Central memory CD8-positive, alpha-beta T cell (primary cell): ENCODE data around the gene BTBD16.

Experiments used
- ATAC-seq: fragments of 150-1000 bp; cut with Tn5 transposase; replicated peaks from 2 replicates; pipeline ENCODE4 v1.10.0; 2022; ENCODE audit warnings: mild to moderate bottlenecking, moderate FRiP score, moderate number of reproducible peaks; ENCODE audit not compliant: poor library complexity, severe bottlenecking; ENCODE audit errors: extremely low read depth
- DNase-seq, 2 donors: peaks; one replicate each; pipeline ENCODE4 v3.0.0; 2021; ENCODE audit warnings: low spot score in 2 of 2
- H3K27ac Mint-ChIP-seq: one replicate; pipeline ENCODE4 v1.8.0; 2022; ENCODE audit warnings: low read depth, mild to moderate bottlenecking, moderate library complexity, mixed read lengths
- H3K27me3 Mint-ChIP-seq: one replicate; pipeline ENCODE4 v1.8.0; 2022; ENCODE audit warnings: mixed read lengths
- H3K36me3 Mint-ChIP-seq: one replicate; pipeline ENCODE4 v1.8.0; 2022; ENCODE audit warnings: mild to moderate bottlenecking, moderate library complexity, mixed read lengths; ENCODE audit not compliant: insufficient read depth
- H3K4me1 Mint-ChIP-seq: one replicate; pipeline ENCODE4 v1.8.0; 2022; ENCODE audit warnings: mixed read lengths
- H3K4me3 Mint-ChIP-seq: one replicate; pipeline ENCODE4 v1.8.0; 2022; ENCODE audit warnings: mild to moderate bottlenecking, moderate library complexity, mixed read lengths
- H3K9me3 Mint-ChIP-seq: one replicate; pipeline ENCODE4 v1.8.0; 2022; ENCODE audit warnings: mixed read lengths

The BTBD16 gene

DNA sequence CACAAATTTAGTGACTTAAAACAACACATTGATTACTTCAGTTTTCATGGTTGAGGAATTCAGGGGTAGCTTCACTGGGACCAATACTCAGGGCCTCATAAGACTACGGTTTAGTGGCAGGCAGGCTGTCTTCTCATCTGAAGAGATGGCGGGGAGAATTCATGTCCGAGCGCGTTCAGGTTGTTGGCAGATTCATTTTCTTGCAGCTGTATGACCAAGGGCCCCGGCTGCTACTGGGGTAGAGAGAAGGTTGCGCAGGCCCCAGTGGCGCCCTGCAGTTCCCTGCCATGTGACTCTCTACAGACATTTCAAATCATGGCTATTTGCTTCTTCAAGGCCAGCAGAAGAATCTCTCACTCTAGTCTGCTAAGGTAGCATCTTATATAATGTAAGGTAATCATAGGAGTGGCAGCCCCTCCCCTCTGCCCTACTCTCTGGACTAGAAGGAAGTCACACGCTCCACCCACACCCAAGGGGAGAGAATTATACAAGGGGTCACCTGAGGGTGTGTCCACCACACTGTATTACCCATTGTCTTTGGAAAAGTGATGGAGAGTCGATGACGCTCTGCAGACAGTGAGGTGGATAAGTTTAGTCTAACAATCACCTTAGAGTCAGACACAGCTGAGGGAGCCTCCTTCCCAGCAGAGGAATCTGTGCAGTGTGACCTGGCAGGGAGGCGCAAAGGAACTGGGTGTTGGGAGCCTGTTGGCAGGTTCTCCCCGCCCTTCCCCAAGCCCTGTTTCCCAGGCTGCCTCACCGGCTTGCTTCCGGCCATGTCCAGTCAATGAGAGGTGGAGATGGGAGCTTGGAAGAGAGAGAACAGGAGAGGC is 67.7 kb downstream of the BTBD16 start:
- peaks cover 5% of the 10 kb centered on the region for H3K4me1 Mint-ChIP-seq
- no peak overlapping the region for H3K27ac Mint-ChIP-seq
- H3K4me3 Mint-ChIP-seq, result no peak overlapping the region
- H3K36me3 Mint-ChIP-seq, result no peaks in the 10 kb centered on the region
- no peaks in the 10 kb centered on the region for H3K9me3 Mint-ChIP-seq
- ATAC-seq (no peak), DNase-seq (no peak)
- peaks cover 37% of the 10 kb centered on the region for H3K27me3 Mint-ChIP-seq

DNA sequence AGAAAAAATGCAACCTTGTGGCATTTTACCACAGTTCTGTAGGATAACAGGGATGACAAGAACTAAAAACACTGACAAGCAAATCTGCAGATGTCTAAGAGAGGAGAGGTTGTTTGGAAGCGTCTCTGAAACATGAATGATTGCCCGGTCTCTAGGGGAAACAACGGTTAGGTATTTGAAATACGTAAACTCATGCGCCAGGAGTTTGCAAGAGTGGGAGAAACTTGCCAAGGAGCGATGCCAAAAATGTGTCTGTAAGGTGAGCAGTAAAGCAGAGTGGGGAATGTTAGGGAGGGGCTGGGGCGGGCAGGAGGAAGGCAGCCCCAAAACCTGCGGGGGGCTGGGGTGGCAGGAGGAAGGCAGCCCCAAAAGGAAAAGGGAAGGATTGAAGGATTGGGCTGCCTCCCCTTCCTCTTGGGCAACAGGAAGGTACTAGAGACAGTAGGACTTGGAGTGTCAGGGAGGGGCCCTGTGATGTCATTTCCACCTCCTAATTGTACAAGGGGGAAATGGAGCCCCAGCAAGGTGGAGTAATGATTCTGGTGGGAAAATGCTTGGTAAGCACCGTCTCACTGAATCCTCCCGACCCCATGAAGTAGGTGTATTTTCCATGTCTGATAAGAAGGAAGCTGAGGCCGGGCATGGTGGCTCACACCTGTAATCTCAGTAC is 70.2 kb downstream of the BTBD16 start:
- H3K9me3 Mint-ChIP-seq, result no peaks in the 10 kb centered on the region
- H3K27ac Mint-ChIP-seq, result no peak overlapping the region
- no peak for ATAC-seq
- H3K4me3 Mint-ChIP-seq, result no peak overlapping the region
- no peak for DNase-seq
- H3K36me3 Mint-ChIP-seq, result no peaks in the 10 kb centered on the region
- peaks cover 5% of the 10 kb centered on the region for H3K4me1 Mint-ChIP-seq
- H3K27me3 Mint-ChIP-seq, result peaks cover 27% of the 10 kb centered on the region

DNA sequence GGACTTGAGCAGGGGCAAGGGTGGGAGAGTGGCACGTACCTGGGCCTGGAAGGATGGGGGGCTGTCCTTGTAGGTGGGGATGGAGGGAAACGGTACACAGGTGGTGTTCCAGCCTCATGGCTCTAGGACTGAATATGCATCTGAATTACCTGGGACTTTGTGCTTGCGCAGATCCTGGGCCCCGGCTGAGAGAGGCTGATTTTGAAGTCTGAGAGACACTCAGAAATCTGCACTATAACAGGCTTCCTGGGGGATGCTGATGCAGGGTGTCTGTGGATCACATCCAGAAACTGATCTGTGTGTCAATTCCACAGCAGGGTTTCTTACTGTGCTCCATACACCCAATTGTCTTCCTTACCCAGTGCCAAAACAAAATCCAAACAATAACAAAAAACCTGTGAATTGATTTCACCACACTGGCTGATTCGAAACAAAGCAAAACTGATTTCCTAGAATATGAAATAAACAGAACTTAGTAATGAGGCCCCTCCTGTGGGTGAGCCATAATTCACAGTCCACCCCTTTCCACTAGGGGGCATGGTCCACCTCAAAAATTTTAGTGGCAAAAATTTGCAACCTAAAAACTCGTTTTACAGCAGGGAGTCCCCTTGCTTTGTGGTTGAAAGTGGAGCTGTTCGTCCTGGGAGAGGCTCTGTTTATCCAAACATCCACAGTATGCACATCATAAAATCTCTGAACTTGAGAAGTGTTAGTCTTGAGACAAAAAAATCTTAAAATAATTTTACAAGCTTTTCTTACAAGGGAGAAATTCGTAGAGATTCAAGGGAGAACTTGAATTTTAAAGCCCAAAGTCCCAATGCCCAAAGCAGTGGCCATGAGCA is 71.4 kb downstream of the BTBD16 start:
- ATAC-seq (peak; percentile 43), DNase-seq (peak; percentile 24 to 53)
- H3K4me3 Mint-ChIP-seq, result no peak overlapping the region
- H3K9me3 Mint-ChIP-seq, result no peaks in the 10 kb centered on the region
- H3K27ac Mint-ChIP-seq, result no peak overlapping the region
- no peaks in the 10 kb centered on the region for H3K36me3 Mint-ChIP-seq
- H3K27me3 Mint-ChIP-seq, result peaks cover 15% of the 10 kb centered on the region
- peaks cover 5% of the 10 kb centered on the region for H3K4me1 Mint-ChIP-seq

DNA sequence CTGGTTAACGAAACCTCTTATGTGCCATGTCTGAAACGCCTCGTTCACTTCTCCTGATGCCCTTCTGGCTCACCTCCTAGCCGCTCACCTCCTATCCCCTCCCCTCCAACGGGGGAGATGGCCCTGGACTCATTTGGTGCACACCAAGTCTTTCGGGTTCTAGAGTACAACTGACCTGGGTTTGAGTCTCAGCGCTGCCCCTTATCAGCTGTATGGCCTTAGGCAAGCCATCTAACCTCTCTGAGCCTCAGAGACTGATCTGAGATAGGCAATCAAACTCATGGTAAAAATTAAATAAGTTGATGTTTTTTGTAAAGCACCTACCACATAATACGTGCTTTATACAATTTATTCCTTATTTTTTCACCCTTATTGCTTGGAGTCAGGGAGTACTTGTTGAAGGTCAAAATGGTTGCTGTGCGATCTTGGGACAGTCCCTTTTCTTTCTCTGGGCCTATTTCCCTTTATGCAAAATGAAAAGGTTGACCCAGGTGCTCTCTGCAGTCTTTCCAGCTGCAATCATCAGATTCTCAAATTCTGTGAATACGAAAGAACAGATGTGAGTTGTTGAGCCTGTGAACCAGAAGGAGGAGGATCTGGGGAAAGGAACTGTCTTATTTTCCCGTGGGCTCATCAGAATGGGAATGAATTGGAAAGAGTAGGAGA is 72.2 kb downstream of the BTBD16 start:
- ATAC-seq (no peak), DNase-seq (no peak)
- Mint-ChIP-seq H3K4me1 (peaks cover 5% of the 10 kb centered on the region), H3K36me3 (no peaks in the 10 kb centered on the region), H3K27ac (no peak overlapping the region), H3K9me3 (no peaks in the 10 kb centered on the region), H3K27me3 (peaks cover 15% of the 10 kb centered on the region), H3K4me3 (no peak overlapping the region)

DNA sequence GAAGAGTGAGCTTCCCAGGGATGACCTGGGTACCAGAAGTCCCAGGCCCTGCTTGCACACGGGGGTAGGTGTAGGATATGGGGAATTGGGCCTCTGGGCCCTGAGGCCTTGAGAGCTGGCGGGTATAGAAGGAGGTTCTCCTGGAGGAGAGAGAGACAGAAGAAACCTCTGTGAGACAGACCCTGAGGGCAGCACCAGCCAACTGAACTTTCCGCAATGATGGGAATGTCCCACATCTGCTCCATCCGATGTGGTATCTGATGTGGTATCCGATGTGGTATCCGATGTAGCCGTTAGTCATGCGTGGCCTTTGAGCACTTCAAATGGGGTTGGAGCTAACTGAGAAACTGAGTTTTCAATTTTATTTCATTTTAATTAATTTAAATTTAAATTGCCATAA is 72.8 kb downstream of the BTBD16 start:
- Mint-ChIP-seq H3K9me3 (no peaks in the 10 kb centered on the region), H3K36me3 (no peaks in the 10 kb centered on the region), H3K4me1 (peaks cover 5% of the 10 kb centered on the region), H3K4me3 (no peak overlapping the region), H3K27ac (no peak overlapping the region), H3K27me3 (peaks cover 15% of the 10 kb centered on the region)
- ATAC-seq, result no peak
- no peak for DNase-seq

DNA sequence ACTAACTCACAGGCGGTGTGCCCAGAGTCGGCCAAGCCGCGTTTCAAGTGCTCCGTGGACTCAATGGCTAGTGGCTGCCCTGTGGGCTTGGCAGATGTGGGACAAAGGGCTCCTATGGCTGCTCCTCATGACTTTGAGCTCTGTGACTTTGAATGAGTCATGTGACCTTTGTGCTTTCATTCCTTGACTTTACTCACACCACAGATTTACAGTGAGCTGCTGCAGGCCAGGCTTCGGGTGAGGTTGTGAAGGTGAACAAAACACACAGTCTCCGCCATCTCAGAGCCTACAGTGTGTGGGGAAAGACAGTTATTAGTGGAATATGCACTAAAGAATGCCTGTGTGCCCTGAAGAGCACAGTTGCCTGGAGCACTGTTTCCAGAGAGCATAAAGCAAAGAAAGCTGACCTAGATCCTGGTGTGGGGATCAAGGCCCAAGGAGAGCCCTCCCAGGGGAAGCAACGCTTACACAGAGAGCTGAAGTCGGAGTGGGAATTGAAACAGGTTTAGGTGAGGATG is 73.7 kb downstream of the BTBD16 start:
- Mint-ChIP-seq H3K27me3 (peaks cover 7% of the 10 kb centered on the region), H3K36me3 (no peaks in the 10 kb centered on the region), H3K4me1 (peaks cover 5% of the 10 kb centered on the region), H3K9me3 (no peaks in the 10 kb centered on the region), H3K4me3 (no peak overlapping the region), H3K27ac (no peak overlapping the region)
- no peak for DNase-seq
- no peak for ATAC-seq

DNA sequence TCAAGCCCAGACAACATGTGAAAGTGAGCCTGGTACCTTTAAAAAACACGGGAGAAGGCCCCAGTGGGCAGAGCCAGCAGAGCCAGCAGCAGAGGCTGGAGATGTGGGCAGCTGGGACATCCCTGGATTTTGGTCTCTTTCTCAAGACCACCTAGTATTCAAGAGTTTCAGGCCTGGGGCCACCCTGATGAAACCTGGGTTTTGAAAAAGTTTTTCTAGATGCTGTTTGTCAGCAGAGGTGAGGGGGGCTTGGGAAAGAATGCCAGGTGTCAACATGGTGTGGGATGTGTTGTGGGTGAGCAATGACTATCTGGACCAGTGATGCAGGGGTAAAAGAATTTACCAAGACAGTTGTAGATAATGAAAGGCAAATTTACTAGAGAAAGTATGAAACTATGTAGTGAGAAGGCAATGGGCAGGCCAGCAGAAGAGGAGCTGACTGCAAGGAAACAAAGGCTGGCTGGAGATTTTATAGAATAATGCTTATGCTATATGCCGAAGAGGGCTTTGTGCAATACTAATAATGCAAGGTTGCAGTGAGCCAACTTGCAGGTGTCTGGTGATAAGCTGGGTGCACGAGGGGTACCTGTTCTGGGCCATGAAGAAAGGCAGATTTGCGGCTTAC is 75.3 kb downstream of the BTBD16 start:
- Mint-ChIP-seq H3K9me3 (no peaks in the 10 kb centered on the region), H3K27me3 (peaks cover 8% of the 10 kb centered on the region), H3K27ac (no peak overlapping the region), H3K36me3 (no peaks in the 10 kb centered on the region), H3K4me1 (peaks cover 5% of the 10 kb centered on the region), H3K4me3 (no peak overlapping the region)
- no peak for DNase-seq
- ATAC-seq, result no peak

DNA sequence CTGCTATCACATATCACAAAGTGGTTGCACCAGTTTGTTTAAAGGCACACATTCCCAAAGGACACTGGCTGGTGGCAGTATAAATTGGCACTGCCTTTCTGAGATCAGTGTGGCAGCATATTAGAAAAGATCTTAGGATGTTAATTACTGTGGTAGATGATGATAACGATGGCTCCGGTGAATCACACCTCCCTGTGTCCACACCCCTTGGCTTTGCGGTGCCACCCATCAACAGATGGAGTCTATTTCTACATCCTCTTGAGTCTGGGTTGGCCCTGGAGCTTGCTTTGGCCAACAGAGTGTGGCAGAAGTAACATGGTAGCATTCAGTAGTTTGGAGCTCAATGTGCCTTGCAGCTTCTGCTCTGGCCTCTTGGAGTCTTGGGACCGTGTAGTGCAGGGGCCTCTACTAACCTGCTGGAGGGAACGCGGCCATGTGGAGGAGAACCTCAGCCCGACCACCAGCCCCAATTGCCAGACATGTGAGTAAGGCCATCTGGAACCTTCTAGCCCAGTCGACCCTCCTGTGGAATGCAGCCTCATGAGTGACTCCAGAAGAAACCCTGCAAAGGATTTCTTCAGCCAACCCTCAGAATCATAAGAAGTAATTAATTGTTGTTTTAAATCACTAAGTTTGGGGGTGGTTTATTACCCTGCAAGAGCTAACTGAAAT is 76.2 kb downstream of the BTBD16 start:
- H3K4me3 Mint-ChIP-seq, result no peak overlapping the region
- DNase-seq, result no peak
- no peaks in the 10 kb centered on the region for H3K9me3 Mint-ChIP-seq
- ATAC-seq, result no peak
- no peak overlapping the region for H3K27ac Mint-ChIP-seq
- H3K4me1 Mint-ChIP-seq, result peaks cover 5% of the 10 kb centered on the region
- H3K27me3 Mint-ChIP-seq, result peaks cover 17% of the 10 kb centered on the region
- H3K36me3 Mint-ChIP-seq, result no peaks in the 10 kb centered on the region

DNA sequence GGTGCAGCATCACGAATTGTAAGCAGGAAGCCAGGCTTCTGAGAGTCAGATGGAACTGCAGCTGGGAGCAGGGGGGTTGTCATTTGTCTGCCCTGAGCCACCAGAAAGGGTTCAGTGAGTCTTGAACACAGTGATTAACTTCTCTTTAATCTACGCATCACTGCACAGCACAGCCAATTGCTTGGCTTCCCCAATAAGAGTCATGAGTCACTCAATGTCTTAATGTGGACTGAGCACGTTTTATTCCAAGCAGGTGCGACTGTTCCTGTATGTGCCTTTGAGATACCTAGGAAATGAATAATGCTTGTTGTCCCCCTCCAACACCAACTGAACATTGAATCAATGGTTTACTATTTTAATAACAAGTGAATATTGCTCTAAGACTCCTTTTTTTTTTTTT is 77.4 kb downstream of the BTBD16 start:
- Mint-ChIP-seq H3K4me3 (no peak overlapping the region), H3K4me1 (no peaks in the 10 kb centered on the region), H3K27me3 (peaks cover 19% of the 10 kb centered on the region), H3K36me3 (no peaks in the 10 kb centered on the region), H3K9me3 (no peaks in the 10 kb centered on the region), H3K27ac (no peak overlapping the region)
- ATAC-seq, result no peak
- DNase-seq, result no peak

DNA sequence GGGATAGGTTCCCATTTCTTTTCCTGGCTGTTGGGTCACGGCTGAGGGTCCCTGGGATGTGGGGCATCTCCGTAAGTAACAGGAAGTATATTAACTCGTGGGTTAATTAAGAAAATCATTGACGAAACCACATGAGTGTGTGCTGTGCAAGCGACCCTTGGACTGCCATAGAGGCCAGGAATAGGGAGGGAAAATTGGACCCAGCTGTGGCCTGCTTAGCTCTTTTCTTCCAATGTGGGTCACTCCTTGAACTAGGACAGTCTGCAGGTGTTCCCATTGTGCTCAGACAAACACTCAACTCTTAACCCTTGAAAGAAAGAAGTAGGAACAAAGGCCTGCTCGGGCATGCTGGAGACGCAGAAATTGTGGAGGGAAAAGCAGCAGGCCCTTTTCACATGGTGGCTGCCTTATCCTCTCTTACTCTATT is 77.9 kb downstream of the BTBD16 start:
- no peaks in the 10 kb centered on the region for H3K36me3 Mint-ChIP-seq
- H3K4me1 Mint-ChIP-seq, result no peaks in the 10 kb centered on the region
- DNase-seq (no peak), ATAC-seq (no peak)
- no peak overlapping the region for H3K27ac Mint-ChIP-seq
- peaks cover 19% of the 10 kb centered on the region for H3K27me3 Mint-ChIP-seq
- H3K9me3 Mint-ChIP-seq, result no peaks in the 10 kb centered on the region
- no peak overlapping the region for H3K4me3 Mint-ChIP-seq

DNA sequence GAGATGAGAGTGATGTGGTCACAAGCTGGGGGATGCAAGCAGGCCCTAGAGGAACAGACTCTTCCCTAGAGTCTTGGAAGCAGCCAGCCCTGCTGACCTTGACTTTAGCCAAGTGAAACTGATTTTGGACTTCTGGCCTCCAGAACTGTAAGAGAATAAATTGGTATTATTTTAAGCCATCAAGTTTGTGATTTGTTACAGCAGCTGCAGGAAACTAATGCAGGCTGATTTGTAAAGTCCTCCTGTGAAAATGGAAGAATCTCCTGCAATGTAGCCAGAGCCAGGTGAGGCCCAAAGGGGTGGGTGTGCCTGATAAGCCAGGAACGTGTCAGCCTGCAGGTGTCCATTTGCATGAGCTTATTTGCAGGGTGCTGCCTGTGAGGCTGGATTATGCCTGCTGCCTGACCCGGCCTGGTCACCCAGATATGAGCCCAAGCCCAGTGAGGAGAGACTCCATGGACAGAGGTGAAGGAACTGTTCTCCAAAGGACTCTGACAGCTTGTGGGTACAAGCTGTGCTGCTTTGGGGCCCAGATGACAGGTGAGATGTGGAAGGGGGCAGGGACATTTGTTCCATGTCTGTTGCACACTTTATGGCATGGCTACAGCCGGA is 78.8 kb downstream of the BTBD16 start:
- Mint-ChIP-seq H3K9me3 (no peaks in the 10 kb centered on the region), H3K27me3 (peaks cover 19% of the 10 kb centered on the region), H3K27ac (no peak overlapping the region), H3K4me3 (no peak overlapping the region), H3K36me3 (no peaks in the 10 kb centered on the region), H3K4me1 (no peaks in the 10 kb centered on the region)
- ATAC-seq (no peak), DNase-seq (no peak)
